Mammary epithelial cell (primary cell): ENCODE data around the gene IDS.
"Not testable (repeated sequence)": the region's sequence is repeated elsewhere in the genome, so short reads cannot be mapped to it uniquely, and the experiment has no call there.

Experiments used
- CTCF ChIP-seq, 2 donors: IDR thresholded peaks in 1 of 2; conservative IDR thresholded peaks in 1 of 2; 2 replicates each; pipeline ENCODE4 v1.5.1; 2011 to 2012; ENCODE audit warnings: inconsistent platforms in 2 of 2, low read length in 2 of 2, mild to moderate bottlenecking in 2 of 2, control low read depth in 1 of 2, low read depth in 1 of 2; ENCODE audit not compliant: insufficient read depth in 1 of 2; ENCODE audit errors: extremely low read depth in 1 of 2
- EZH2 ChIP-seq: IDR thresholded peaks from 2 replicates; pipeline ENCODE4 v1.6.1; 2012; ENCODE audit warnings: low read length, inconsistent platforms, borderline replicate concordance

- TF ChIP-seq EZH2; CTCF (conservative IDR thresholded peaks at IDR 0.05 in 1 of 2, IDR thresholded peaks at IDR 0.05 in 1 of 2; ENCODE audit: extremely low read depth in 1 of 2, insufficient read depth in 1 of 2, low read depth in 1 of 2, low read length in 2 of 2): not testable (repeated sequence)
Observed at GRCh38 chrX:149549701-149550100, 44.6 kb upstream of the IDS start, which contains the start of gene HSFX3.
